ENCODE measurements around the gene SMIM20. TPM values are rescaled to one million over a fixed set of nuclear protein-coding genes. Genes with fewer than 3 reads are reported as not detected.

The SMIM20 gene
- total and polyA plus RNA-seq, 4 donors = 11.1 to 25.0 (median 20.4) TPM

- 93% methylated on average over 7 of the region's 7 CpGs for WGBS
- Histone ChIP-seq H3K9me3 (ENCODE audit: control insufficient read depth in 4 of 4, low read length in 3 of 4) (no peaks in the 10 kb centered on the region), H3K36me3 (ENCODE audit: control insufficient read depth in 4 of 4, insufficient read depth in 3 of 4, low read depth in 1 of 4, low read length in 3 of 4) (peaks cover 0 to 2% (median 0%) of the 10 kb centered on the region in 4 donors), H3K4me3 (ENCODE audit: low read depth in 1 of 3, low read length in 3 of 3) (no peak overlapping the region), H3K27ac (ENCODE audit: low read depth in 1 of 2, low read length in 2 of 2) (no peak overlapping the region), H3K9ac (ENCODE audit: low read depth in 1 of 2, low read length in 2 of 2) (no peak overlapping the region), H3K4me1 (ENCODE audit: control insufficient read depth in 4 of 4, insufficient read depth in 4 of 4, low read length in 3 of 4) (no peaks in the 10 kb centered on the region), H3K27me3 (ENCODE audit: control insufficient read depth in 4 of 4, insufficient read depth in 4 of 4, low read length in 3 of 4) (no peaks in the 10 kb centered on the region)
- no peak for DNase-seq (ENCODE audit: low spot score)
- no peak for TF ChIP-seq FOXA2 (IDR thresholded peaks at IDR 0.05)
- TF ChIP-seq CTCF (IDR thresholded peaks at IDR 0.05; ENCODE audit: low read depth, low read length, missing input control) = no peak
- TF ChIP-seq NR2F2 (IDR thresholded peaks at IDR 0.05) = no peak
- no peak for TF ChIP-seq GABPA (IDR thresholded peaks at IDR 0.05 in 1 of 2, conservative IDR thresholded peaks at IDR 0.05 in 1 of 2)
- no peak for TF ChIP-seq FOXA1 (IDR thresholded peaks at IDR 0.05)
- TF ChIP-seq ATF3 (IDR thresholded peaks at IDR 0.05) = no peak
These were observed 15.3 kb downstream of the SMIM20 start for GRCh38 chr4:25929298-25929686.

- no peaks in the 10 kb centered on the region for H3K9me3 ChIP-seq (ENCODE audit: control insufficient read depth in 4 of 4, low read length in 3 of 4)
- no peak for DNase-seq (ENCODE audit: low spot score)
- no peak overlapping the region for H3K9ac ChIP-seq (ENCODE audit: low read depth in 1 of 2, low read length in 2 of 2)
- H3K4me3 ChIP-seq (ENCODE audit: low read depth in 1 of 3, low read length in 3 of 3) = no peak overlapping the region
- WGBS = 86% methylated on average over 6 of the region's 6 CpGs
- H3K36me3 ChIP-seq (ENCODE audit: control insufficient read depth in 4 of 4, insufficient read depth in 3 of 4, low read depth in 1 of 4, low read length in 3 of 4) = peaks cover 0 to 2% (median 0%) of the 10 kb centered on the region in 4 donors
- no peaks in the 10 kb centered on the region for H3K4me1 ChIP-seq (ENCODE audit: control insufficient read depth in 4 of 4, insufficient read depth in 4 of 4, low read length in 3 of 4)
- no peaks in the 10 kb centered on the region for H3K27me3 ChIP-seq (ENCODE audit: control insufficient read depth in 4 of 4, insufficient read depth in 4 of 4, low read length in 3 of 4)
- TF ChIP-seq YY1 (IDR thresholded peaks at IDR 0.05) = no peak
- TF ChIP-seq RXRA (IDR thresholded peaks at IDR 0.05) = no peak
- no peak for TF ChIP-seq NR2F2 (IDR thresholded peaks at IDR 0.05)
- no peak for TF ChIP-seq ATF3 (IDR thresholded peaks at IDR 0.05)
- no peak for TF ChIP-seq HNF4G (IDR thresholded peaks at IDR 0.05)
- no peak for TF ChIP-seq FOXA1 (IDR thresholded peaks at IDR 0.05)
- TF ChIP-seq ZBTB33 (IDR thresholded peaks at IDR 0.05) = no peak
- no peak overlapping the region for H3K27ac ChIP-seq (ENCODE audit: low read depth in 1 of 2, low read length in 2 of 2)
These were observed 16.8 kb downstream of the SMIM20 start for GRCh38 chr4:25930731-25931354.

GRCh38 chr4:25936696-25937095, 22.7 kb downstream of the SMIM20 start:
- Histone ChIP-seq H3K27ac (ENCODE audit: low read depth in 1 of 2, low read length in 2 of 2) (no peak overlapping the region), H3K4me3 (ENCODE audit: low read depth in 1 of 3, low read length in 3 of 3) (no peak overlapping the region), H3K36me3 (ENCODE audit: control insufficient read depth in 4 of 4, insufficient read depth in 3 of 4, low read depth in 1 of 4, low read length in 3 of 4) (no peaks in the 10 kb centered on the region), H3K27me3 (ENCODE audit: control insufficient read depth in 4 of 4, insufficient read depth in 4 of 4, low read length in 3 of 4) (peaks cover 0 to 2% (median 0%) of the 10 kb centered on the region in 4 donors), H3K4me1 (ENCODE audit: control insufficient read depth in 4 of 4, insufficient read depth in 4 of 4, low read length in 3 of 4) (no peaks in the 10 kb centered on the region), H3K9ac (ENCODE audit: low read depth in 1 of 2, low read length in 2 of 2) (no peak overlapping the region), H3K9me3 (ENCODE audit: control insufficient read depth in 4 of 4, low read length in 3 of 4) (no peaks in the 10 kb centered on the region)
- whole genome bisulfite sequencing = over 99% methylated on average over 2 of the region's 2 CpGs
- DNase-seq (ENCODE audit: low spot score) = no peak
- TF ChIP-seq MAX (IDR thresholded peaks at IDR 0.05) (no peak), GABPA (IDR thresholded peaks at IDR 0.05 in 1 of 2, conservative IDR thresholded peaks at IDR 0.05 in 1 of 2) (no peak), NR2F2 (IDR thresholded peaks at IDR 0.05) (no peak), HNF4G (IDR thresholded peaks at IDR 0.05) (no peak), CTCF (IDR thresholded peaks at IDR 0.05; ENCODE audit: low read depth, low read length, missing input control) (no peak), FOXA1 (IDR thresholded peaks at IDR 0.05) (no peak), RXRA (IDR thresholded peaks at IDR 0.05) (no peak), EGR1 (IDR thresholded peaks at IDR 0.05; ENCODE audit: low read depth in 2 of 2) (no peak), ZBTB33 (IDR thresholded peaks at IDR 0.05) (no peak)

All from liver (tissue), 9 donors.